ENCODE data around the gene NMUR1. TPM values are rescaled to one million over a fixed set of nuclear protein-coding genes. Genes with fewer than 3 reads are reported as not detected.

Gene NMUR1
- total RNA-seq, 1 donor from 2014 or later, result 0.41 TPM

GRCh38 chr2:231494669-231495068 lies 35.6 kb downstream of the NMUR1 start:
- no peak for DNase-seq (ENCODE audit: low spot score in 2 of 2)
- FAIRE-seq, result no peak

GRCh38 chr2:231490801-231491200 lies 39.4 kb downstream of the NMUR1 start:
- FAIRE-seq, result no peak

GRCh38 chr2:231489990-231490389 lies 40.3 kb downstream of the NMUR1 start:
- no peak for FAIRE-seq
- no peak for DNase-seq (ENCODE audit: low spot score in 2 of 2)

More at GRCh38 chr2:231490801-231491200, 39.4 kb downstream of the NMUR1 start:
- DNase-seq (ENCODE audit: low spot score in 2 of 2), result no peak

DNA sequence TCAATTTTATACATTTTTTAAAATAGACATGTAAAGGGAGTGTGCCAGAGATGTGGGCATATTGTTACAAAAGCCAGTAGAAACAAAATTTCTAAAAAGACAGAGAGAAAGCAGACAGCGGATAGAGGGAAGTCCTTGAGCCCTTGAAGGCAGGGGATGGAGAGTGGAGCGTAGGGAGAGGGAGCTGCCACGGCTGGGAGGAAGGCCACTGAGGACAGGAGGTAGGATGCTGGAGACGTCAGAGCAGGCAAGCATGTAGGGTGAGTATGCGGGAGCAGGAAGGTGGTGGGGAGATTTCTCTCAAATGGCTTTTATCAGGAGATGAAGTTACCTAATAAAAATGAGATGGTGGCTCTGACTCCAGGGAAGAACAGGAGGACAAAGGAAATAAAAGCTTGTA lies 41.9 kb downstream of the NMUR1 start:
- DNase-seq (ENCODE audit: low spot score in 2 of 2), result no peak
- no peak for FAIRE-seq

GRCh38 chr2:231486851-231487596 lies 43.2 kb downstream of the NMUR1 start:
- FAIRE-seq, result no peak
- DNase-seq (ENCODE audit: low spot score in 2 of 2), result no peak

DNA sequence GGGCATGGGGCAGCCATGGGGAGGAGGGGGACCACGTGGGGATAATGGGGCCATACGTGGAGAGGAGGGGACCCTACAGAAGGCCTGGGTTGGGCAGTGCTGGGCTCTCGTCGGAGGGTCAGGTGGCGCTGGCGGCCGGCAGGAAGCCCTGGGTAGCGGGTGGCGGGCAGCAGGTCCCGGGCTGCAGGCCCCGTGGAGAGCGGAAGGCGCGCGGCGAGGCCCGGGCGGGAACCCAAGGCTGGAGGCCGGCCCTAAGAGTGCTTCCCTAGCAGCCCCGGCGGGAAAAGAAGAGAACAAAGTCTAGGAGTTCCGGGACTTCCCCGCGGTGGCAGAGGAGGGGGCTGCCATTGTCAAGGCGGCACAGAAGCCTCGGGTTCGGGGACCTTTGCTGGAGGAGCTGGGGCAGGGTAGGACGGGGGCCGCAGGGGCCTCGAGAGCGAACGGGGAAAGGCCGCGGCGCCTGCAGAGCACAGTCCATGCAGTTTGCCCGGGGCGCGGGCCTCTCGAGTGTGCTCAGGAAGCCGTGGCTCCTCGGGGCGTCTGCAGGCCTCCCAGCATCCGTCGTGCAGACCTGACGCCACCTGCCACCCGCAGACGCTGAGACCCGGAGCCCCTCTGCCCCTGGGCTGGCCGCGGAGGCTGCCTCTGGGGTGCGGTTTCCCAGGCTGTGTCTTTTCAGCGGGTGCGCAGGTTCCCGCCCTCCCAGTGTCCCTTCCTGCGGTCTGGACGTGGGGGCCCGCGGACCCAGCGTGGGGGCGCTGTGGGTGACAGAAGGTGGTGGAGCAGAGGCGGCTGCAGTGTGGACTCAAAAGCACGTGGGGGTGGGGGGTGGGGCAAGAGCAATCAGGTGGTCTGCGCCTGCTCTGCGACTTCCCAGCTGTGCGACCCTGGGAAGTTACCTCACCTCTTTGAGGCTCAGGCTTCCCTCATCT lies 46.6 kb downstream of the NMUR1 start:
- FAIRE-seq, result no peak
- DNase-seq (ENCODE audit: low spot score in 2 of 2), result peak; percentile 41 to 49

DNA sequence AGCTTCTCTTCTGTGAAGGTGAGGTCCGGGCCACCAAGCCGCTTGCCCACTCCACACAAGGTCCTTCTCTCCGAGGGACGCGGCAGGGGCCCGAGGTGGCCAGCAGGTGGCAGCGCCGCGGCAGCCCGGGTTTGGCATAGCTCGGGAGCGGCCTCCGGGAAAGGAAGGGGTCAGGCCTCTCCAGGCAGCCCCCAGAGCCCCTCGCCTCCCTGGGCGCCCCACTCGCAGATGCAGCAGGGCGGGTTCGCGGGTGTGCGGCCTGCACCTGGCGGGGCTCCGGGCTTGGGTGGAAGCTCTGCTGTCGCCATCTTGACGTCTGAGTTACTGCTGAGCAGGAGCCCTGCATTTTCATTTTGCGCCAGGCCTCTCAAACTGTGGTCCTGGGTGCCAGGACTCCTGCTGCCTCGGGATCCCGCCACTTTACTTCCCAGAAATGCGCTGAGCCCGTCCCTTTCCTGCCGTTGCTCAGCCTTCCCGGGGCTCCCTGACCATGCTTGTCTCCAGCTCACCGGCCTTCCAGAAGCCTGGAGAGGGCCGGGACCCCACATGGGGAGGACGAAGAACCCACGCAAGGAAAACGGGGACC lies 47.3 kb downstream of the NMUR1 start:
- DNase-seq (ENCODE audit: low spot score in 2 of 2), result peak; percentile 78 to 87
- no peak for FAIRE-seq

- DNase-seq (ENCODE audit: low spot score in 2 of 2) (no peak), FAIRE-seq (no peak)
These were observed 49.5 kb downstream of the NMUR1 start for GRCh38 chr2:231480781-231481180.

DNA sequence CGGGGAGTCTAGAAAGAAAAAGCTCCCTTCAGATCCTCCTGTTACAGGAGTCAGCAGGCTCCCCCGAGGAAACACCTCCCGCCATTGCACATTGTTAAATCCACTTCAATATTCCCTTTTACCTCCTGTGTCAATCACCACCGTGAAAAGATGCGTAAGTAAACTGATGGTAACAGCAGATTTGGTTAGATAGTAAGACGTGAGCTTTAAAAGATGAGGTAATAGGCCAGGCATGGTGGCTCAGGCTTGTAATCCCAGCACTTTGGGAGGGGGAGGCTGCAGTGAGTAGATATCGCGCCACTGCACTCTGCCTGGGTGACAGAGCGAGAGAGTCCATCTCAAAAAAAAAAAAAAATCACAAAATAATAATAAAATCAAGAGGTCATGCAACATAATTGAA lies 50.8 kb downstream of the NMUR1 start:
- DNase-seq (ENCODE audit: low spot score in 2 of 2) (no peak), FAIRE-seq (no peak)

GRCh38 chr2:231476920-231477319 lies 53.3 kb downstream of the NMUR1 start:
- FAIRE-seq (no peak), DNase-seq (ENCODE audit: low spot score in 2 of 2) (no peak)

- FAIRE-seq (no peak), DNase-seq (ENCODE audit: low spot score in 2 of 2) (no peak)
These were observed 54.3 kb downstream of the NMUR1 start for GRCh38 chr2:231475965-231476364.

Small RNA genes lying within 50 kb of the gene (small RNA-seq; reads per million reads assigned to genes)
- gene RNU2-22P, result 0.56 reads per million, percentile 44 among the genes with 10 or more reads in this experiment

Other genes with a start within 250 kb of the NMUR1 start
- gene B3GNT7, start 134.7 kb downstream of the NMUR1 start, total RNA-seq, result 0.82 TPM
- gene NCL, start 66.0 kb downstream of the NMUR1 start, total RNA-seq, result 137 TPM
- gene TEX44, start 62.4 kb upstream of the NMUR1 start, total RNA-seq, result not detected
- 958 TPM for gene PTMA, start 178.1 kb upstream of the NMUR1 start, total RNA-seq